Epithelial cell of esophagus (primary cell): ENCODE data around the gene FAM78A.
A peak's percentile ranks its signal among the peaks of the same experiment; 100 is the strongest.

Source experiments
- DNase-seq: peaks from one replicate; pipeline ENCODE4 v3.0.0; 2010; ENCODE audit warnings: low read depth
- H3K4me3 ChIP-seq: 2 replicates; pipeline ENCODE4 v1.5.1; 2011; ENCODE audit warnings: mild to moderate bottlenecking, low read length, control low read depth
- TF ChIP-seq, protein P1 (sequence below): IDR thresholded peaks from 2 replicates; pipeline ENCODE4 v1.5.1; 2011; ENCODE audit warnings: low read depth, mild to moderate bottlenecking, low read length, control low read depth, inconsistent platforms; ENCODE audit not compliant: insufficient read depth; ENCODE audit errors: missing control alignments

Gene FAM78A

DNA sequence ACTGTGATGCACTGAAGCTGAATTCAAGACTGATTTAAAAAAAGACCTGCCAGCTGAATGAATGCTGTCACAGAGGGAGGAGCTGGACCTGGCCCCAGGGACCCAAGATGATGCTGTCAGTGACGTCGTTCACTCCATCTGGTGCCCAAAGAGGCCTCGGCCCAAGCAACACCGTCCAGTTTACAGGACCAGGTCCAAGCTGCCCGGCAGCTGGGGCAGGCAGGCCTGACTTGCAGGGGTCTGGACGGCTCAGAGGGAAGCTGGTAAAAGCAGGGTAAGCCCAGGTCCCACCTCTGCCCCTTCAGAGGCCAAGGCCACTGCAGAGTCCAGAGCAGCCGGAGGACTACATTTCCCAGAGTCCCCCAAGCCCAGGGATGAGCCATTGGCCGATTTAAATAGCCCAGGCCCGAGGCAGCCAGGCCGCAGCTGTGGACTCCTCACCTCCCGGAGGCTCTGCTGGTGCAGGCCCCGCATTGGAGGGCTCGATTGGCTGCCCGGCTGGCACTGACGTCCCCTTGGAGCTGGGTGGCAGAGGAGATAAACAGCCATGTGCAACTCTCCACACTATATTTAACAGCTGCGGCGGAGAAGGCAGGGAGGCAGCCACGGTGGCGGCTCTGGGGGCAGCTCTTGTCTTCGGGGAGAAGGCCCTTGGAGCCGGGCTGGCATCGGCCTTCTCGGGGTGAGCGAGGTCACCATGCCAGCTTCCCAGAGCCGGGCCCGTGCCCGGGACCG, 13.2 kb upstream of the FAM78A start, which contains the start of gene PLPP7:
TSS of gene PLPP7 (plus strand) at position 423 of the 735 bp plus-strand sequence. CDS start at position 698, 275 bp downstream.
- no peak for DNase-seq
- no peak within 1 kb of the TSS for H3K4me3 ChIP-seq

GRCh38 chr9:131288217-131288616, 11.9 kb upstream of the FAM78A start:
- no peak overlapping the region for H3K4me3 ChIP-seq
- TF ChIP-seq, protein P1, sequence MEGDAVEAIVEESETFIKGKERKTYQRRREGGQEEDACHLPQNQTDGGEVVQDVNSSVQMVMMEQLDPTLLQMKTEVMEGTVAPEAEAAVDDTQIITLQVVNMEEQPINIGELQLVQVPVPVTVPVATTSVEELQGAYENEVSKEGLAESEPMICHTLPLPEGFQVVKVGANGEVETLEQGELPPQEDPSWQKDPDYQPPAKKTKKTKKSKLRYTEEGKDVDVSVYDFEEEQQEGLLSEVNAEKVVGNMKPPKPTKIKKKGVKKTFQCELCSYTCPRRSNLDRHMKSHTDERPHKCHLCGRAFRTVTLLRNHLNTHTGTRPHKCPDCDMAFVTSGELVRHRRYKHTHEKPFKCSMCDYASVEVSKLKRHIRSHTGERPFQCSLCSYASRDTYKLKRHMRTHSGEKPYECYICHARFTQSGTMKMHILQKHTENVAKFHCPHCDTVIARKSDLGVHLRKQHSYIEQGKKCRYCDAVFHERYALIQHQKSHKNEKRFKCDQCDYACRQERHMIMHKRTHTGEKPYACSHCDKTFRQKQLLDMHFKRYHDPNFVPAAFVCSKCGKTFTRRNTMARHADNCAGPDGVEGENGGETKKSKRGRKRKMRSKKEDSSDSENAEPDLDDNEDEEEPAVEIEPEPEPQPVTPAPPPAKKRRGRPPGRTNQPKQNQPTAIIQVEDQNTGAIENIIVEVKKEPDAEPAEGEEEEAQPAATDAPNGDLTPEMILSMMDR: no peak
- no peak for DNase-seq

More for the DNA sequence above, 13.2 kb upstream of the FAM78A start, which contains the start of gene PLPP7:
- TF ChIP-seq, protein P1: no peak

DNA sequence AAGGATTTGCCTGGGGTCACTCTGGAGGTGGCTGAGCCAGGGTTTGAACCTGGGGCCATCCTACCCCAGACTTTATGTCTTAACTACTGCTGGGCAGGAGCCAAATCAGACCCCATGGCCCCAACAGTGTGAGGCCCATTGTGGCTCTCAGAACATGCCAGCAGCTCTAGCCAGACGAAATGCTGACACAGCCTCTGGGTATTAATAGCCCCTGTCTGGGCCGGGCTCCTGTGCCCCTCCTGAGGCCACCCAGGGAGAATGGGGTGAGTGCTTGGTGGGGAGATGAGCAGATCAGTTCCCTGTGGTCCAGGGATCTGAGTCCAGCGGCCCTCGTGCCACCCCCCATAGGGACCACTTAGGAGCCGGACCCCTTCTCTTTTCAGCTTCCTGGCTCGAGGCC, 11.0 kb upstream of the FAM78A start:
- no peak overlapping the region for H3K4me3 ChIP-seq
- no peak for DNase-seq
- TF ChIP-seq, protein P1: no peak

GRCh38 chr9:131284856-131285255, 8.5 kb upstream of the FAM78A start:
- no peak for DNase-seq
- TF ChIP-seq, protein P1: no peak
- H3K4me3 ChIP-seq: no peak overlapping the region

DNA sequence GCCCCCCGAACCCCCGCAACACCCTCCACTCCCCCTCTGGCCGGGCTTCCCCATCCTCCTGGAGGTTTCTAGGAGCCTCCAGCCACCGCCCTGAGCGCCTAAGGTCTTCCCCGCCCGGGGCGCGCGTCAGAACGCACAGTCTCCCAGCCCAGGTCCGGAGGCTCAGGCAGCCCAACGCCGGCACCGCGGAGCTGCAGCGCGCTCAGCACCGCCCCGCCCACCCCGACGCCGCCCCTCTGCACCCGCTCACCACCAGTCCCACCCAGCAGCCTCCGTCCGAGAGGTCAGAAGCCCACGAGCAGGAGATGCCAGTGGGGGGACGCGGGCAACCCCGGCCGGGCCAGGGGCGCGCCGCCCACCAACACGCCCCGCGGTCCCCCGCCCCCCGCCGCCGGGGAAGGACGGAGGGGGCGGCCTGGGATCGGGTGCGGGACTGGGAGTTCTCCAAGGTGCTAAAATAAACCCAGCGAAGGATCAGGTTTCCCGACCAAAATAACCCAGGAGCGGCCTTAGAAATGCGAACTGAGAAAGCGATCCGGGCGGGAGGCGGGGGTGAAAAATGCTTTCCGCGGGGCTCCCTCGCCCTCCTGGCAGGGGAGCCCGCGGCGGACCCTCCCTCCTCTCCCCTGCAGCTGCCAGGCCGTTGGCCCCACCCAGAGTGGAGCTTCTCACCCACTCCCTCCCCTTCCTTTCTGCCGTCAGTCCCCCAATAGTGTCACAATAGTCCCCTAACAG, 6.5 kb upstream of the FAM78A start:
- no peak overlapping the region for H3K4me3 ChIP-seq
- TF ChIP-seq, protein P1: no peak
- peak; percentile 14 for DNase-seq

GRCh38 chr9:131282175-131282574, 5.9 kb upstream of the FAM78A start:
- DNase-seq: no peak
- no peak overlapping the region for H3K4me3 ChIP-seq
- TF ChIP-seq, protein P1: no peak
